Measurements from ENCODE around the gene CYTH1.

The CYTH1 gene

DNA sequence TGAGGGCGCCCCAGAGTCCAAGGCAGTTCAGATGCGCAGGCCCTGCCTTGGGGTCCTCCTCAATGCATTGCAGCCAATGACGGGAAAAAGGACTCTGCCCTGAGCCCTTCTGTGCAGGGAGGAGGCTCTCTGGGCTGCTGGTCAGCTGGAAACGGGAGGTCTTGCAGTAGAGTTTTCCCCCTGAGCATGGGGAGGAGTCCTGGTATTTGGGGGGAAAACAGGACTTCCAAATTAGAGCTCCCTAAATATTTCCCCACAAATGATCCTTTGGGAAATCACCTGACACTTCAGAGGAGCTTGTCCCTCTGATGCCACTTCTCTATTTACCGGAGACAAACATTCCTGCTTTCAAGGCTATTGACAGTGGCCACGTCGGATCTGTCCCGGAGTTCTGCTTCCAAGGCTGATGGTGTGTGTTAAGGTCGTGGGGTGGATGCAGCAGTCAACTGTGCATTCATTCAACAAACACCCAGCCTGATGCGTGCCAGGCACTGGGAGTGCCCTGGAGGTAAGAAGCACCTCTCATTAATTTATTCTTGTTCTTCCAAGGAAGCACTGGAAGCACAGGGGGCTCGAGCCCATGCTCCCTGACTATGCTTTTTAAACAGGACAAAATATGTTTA is 131.9 kb downstream of the CYTH1 start:
- no peak for DNase-seq (ENCODE audit: low read depth in 2 of 2)

DNA sequence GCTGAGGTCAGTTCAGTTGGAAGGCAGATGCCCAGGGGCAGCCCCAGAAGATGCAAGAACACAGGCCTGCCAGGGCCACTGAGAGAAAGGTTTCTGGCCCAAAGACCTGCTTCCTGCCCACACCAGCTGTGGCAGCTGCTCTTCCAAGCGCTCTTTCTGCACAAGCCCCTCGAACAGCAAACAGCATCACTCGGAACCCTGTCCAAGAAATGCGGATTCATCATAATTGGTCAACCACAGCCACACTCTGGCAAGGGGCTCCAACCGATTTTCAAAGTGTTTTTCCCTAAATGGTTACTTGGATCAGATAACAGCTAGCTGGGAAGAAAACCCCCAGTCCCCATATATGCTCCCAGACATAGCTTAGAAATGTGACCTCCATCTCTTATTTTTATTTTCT is 133.8 kb downstream of the CYTH1 start:
- DNase-seq (ENCODE audit: low read depth in 2 of 2): no peak

GRCh38 chr17:78647032-78647431 is 135.0 kb downstream of the CYTH1 start:
- no peak for DNase-seq (ENCODE audit: low read depth in 2 of 2)

GRCh38 chr17:78645421-78646295 is 136.4 kb downstream of the CYTH1 start:
- peak; percentile 31 to 32 for DNase-seq (ENCODE audit: low read depth in 2 of 2)

- DNase-seq (ENCODE audit: low read depth in 2 of 2): no peak
Measured at GRCh38 chr17:78644931-78645351, 137.1 kb downstream of the CYTH1 start.

DNA sequence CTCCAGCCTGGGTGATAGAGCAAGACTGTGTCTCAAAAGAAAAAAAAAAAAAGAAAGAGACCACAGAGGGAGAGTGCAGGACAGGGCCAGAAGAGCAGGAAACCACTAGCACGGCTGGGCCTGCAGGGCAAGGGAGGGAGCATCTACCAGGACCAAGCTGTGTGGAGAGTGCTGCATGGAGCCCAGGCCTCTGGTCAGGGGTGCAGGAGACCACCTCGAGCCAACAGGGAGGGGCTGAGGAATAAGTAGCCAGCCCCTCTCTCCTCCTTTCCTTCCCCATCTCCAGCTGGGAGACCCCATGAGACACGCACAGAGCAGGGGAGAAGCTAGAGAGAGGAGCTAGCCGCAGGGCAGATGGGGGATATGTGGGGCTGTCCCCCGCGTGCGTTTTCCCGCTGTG is 137.8 kb downstream of the CYTH1 start:
- DNase-seq (ENCODE audit: low read depth in 2 of 2): no peak

DNA sequence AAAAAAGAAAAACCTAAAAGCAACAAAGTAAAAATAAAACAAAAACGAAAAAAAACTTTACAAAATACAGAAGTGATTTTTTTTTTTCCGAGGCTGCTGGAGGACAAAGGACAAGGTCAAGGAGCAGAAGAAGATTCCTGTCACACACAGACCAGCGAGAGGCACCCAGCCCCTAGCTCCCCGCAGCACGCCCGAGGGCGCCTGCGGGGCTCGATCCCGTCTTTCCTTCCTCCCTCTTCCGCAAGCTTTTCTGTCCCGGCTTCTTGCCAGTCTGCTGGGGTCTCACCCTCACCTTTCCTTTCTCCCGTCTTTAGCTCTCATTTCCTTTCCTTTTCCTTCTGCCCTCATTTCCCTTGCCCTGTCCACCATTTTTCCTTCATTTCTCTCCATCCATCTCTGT is 138.7 kb downstream of the CYTH1 start:
- no peak for DNase-seq (ENCODE audit: low read depth in 2 of 2)

DNA sequence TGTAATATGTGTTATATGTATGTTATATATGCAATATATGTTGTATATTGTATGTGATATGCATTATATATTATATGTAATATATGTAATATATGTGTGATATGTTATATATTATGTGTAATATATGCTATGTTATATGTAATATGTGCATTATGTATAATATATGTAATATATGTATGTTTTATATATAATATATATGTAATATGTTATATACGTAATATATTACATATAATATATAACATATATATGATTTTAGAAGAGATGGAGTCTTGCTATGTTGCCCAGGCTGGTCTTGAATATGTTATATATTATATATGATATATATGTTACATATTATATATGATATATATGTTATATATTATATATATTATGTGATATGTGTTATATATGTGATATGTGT is 139.4 kb downstream of the CYTH1 start:
- no peak for DNase-seq (ENCODE audit: low read depth in 2 of 2)

GRCh38 chr17:78641666-78642065 is 140.4 kb downstream of the CYTH1 start:
- DNase-seq (ENCODE audit: low read depth in 2 of 2): no peak

GRCh38 chr17:78641243-78641642 is 140.8 kb downstream of the CYTH1 start:
- no peak for DNase-seq (ENCODE audit: low read depth in 2 of 2)

DNA sequence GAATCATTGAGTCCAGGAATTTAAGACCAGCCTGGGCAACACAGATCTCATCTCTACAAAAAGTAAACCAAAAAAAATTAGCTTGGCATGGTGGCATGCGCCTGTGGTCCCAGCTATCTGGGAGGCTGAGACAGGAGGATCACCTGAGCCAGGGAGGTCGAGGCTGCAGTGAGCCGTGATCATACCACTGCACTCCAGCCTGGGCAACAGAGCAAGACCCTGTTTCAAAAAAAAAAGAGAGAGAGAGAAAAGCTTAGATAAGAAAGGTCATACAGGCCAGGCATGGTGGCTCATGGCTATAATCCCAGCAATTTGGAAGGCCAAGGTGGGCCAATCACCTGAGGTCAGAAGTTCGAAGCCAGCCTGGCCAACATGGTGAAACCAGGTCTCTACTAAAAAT is 141.4 kb downstream of the CYTH1 start:
- DNase-seq (ENCODE audit: low read depth in 2 of 2): no peak

DNA sequence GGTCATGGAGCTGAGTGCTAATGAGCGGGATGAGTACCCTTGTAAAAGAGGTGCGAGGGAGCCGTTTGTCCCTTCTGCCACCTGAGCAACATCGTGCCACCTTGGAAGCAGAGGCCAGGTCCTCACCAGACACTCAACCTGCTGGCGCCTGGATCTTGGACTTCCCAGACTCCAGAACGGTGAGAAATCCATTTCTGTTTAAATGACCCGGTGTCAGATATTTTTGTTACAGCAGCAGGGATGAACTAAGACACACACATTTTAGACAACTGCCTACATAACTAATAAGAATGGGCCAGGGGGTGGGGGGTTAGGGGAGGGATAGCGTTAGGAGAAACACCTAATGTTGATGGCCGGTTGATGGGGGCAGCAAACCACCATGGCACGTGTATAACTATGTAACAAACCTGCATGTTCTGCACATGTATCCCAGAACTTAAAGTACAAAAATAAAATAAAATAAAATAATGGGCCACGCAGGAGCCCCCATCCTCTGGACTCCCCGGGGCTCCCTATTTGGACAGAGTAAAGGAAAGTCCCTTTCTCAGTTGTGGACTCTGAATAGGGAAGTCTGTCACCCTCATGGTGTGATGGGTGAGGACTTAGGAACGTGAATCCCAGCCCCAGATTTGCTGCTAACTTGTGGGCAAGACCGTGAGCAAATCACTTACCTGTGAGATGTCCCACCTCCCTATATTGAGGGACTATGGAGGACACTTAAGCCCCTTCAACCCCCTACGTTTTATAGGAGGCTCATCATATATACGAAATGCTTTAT is 144.2 kb downstream of the CYTH1 start:
- DNase-seq (ENCODE audit: low read depth in 2 of 2): no peak

DNA sequence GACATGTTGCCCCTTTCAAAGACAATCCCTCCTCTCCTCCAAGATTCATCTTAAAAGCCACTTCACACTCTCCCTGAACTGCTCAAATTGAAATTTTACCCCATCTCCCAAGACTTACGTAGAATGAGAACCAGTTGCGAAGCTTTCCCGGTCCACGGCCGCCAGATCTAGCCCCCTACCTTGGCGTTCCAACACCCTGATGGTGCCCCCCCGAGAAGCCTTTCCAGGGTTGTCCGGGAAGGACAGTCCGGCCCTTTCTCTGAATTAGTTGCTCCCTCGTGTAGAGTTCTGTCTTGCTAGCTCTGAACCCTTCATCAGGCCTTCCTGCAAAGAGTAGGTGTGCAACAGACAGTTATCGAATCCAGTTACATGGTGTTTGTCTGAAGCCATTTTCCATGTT is 144.9 kb downstream of the CYTH1 start:
- DNase-seq (ENCODE audit: low read depth in 2 of 2): no peak

DNA sequence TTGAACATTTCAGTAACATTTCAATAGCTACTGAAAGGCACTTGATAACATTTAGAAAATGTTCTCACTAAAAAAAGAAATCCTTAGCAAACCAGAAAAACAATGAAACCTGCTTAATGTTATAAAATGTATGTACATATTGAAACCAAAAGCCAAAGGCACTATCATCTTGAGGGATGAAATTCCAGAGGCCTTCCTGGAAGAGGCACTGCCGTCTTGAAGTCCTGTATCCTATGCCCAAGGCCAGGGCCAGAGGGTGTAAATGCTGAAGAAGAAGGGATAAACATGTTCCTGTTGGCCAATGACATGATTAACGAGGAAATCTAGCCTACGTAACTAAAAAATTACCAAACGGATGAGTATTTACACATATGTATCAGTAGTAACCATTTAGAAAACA is 147.9 kb downstream of the CYTH1 start:
- no peak for DNase-seq (ENCODE audit: low read depth in 2 of 2)

- no peak for DNase-seq (ENCODE audit: low read depth in 2 of 2)
Measured at GRCh38 chr17:78629436-78629995, 152.6 kb downstream of the CYTH1 start.

DNA sequence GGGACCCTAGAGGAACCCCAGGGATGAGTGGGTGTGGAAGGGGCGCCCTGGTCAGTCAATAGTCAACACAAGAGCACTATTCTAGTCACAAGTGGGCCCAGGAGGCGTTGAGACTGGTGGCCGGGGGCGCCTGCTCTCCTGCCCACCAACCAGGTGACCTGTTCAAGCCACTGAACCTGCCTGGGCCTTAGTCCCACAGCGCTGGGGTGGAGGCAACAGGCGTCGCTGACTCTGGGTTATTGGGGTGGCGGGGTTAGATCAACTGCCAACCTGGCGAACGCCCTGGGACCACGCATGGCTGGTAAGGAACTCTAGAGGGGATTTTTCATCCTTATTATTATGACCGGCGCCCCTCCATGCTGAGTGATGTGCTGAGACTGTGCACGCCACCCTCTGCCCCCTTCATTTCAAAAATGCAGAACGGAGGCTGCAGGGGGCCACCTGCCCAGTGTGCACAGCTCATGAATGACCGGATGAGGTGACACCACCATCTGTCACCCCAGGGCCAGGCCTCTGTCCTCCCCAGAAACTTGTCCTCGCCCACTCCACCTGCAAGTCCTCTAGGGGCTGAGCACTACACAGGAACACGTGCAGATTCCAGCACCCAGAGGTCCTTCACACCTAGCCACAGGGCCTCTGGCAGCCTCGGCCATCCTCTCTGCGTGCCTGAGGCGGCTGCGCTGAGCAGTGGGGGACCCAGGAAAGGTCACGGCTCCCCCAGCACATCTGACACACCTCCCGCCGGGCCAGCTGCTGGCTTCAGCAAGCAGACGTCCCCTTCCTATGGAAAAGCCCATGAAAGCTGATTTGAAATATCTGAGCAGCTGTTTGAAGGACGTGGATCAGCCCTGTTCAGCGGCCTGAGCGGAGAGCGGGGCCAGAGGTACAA is 153.3 kb downstream of the CYTH1 start:
- no peak for DNase-seq (ENCODE audit: low read depth in 2 of 2)

- DNase-seq (ENCODE audit: low read depth in 2 of 2): no peak
Measured at GRCh38 chr17:78624324-78625151, 157.5 kb downstream of the CYTH1 start.

Data from stimulated activated CD8-positive, alpha-beta memory T cell treated with anti-CD3 and anti-CD28 coated beads, Interleukin-2, amount 100 ng/mL, for 48 hours (primary cell).